ENCODE measurements around the gene TIMM8B. TPM values are rescaled to one million over a fixed set of nuclear protein-coding genes. Genes with fewer than 3 reads are reported as not detected.
"Not testable (repeated sequence)": the region's sequence is repeated elsewhere in the genome, so short reads cannot be mapped to it uniquely, and the experiment has no call there.

TIMM8B gene
- total and polyA plus RNA-seq, 2 donors = 81.6 to 105 TPM

DNA sequence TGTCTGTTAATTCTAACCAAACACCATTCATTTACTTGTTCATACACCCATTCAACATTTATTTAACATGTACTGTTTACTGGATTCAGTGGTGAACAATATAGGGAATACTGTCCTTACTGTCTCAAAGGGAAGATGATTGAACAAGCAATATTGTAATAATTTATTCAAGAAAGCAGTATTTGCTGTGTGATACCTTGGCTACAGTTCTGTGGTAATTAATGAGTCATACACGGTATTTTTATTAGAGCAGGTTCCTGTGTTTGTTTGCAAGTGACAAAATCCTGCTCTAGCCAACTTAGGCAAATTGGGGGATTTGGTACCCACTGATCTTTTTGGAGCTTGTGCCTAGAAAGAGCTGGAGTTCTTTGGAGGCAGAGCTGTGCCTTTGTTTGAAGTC is 28.5 kb downstream of the TIMM8B start:
- Histone ChIP-seq H3K4me3 (ENCODE audit: low read length in 2 of 2) (no peak overlapping the region), H3K27ac (ENCODE audit: low read depth in 1 of 2, low read length in 1 of 2) (no peak overlapping the region), H3K27me3 (ENCODE audit: control insufficient read depth in 2 of 2, insufficient read depth in 1 of 2, low read length in 1 of 2) (no peaks in the 10 kb centered on the region), H3K9me3 (ENCODE audit: control insufficient read depth in 2 of 2, insufficient read depth in 1 of 2, low read length in 1 of 2) (no peaks in the 10 kb centered on the region), H3K36me3 (ENCODE audit: control insufficient read depth in 2 of 2, insufficient read depth in 2 of 2, low read length in 1 of 2) (peaks cover 19 to 43% of the 10 kb centered on the region in 2 donors), H3K4me1 (ENCODE audit: control insufficient read depth in 2 of 2, insufficient read depth in 2 of 2, low read length in 2 of 2) (no peaks in the 10 kb centered on the region)
- DNase-seq (ENCODE audit: low read depth in 6 of 9, low spot score in 9 of 9) = no peak
- 93% methylated on average over 1 of the region's 1 CpG for WGBS

DNA sequence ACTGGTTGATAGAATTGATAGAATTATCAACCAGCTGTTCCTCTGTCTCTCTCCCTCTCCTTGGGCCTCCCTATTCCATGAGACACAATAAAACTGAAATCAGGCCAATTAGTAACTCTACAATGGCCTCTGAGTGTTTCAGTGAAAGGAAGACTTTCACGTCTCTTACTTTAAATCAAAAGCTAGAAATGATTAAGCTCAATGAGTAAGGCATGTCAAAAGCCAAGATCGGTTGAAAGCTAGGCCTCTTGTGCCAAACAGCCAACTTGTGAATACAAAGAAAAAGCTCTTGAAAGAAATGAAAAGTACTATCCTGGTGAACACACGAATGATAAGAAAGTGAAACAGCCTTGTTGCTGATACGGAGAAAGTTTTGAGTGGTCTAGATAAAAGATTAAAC is 29.4 kb downstream of the TIMM8B start:
- no peak for DNase-seq (ENCODE audit: low read depth in 6 of 9, low spot score in 9 of 9)
- no peaks in the 10 kb centered on the region for H3K4me1 ChIP-seq (ENCODE audit: control insufficient read depth in 2 of 2, insufficient read depth in 2 of 2, low read length in 2 of 2)
- peaks cover 21 to 44% of the 10 kb centered on the region in 2 donors for H3K36me3 ChIP-seq (ENCODE audit: control insufficient read depth in 2 of 2, insufficient read depth in 2 of 2, low read length in 1 of 2)
- H3K4me3 ChIP-seq (ENCODE audit: low read length in 2 of 2) = no peak overlapping the region
- no peaks in the 10 kb centered on the region for H3K27me3 ChIP-seq (ENCODE audit: control insufficient read depth in 2 of 2, insufficient read depth in 1 of 2, low read length in 1 of 2)
- 84% methylated on average over 4 of the region's 4 CpGs for WGBS
- no peaks in the 10 kb centered on the region for H3K9me3 ChIP-seq (ENCODE audit: control insufficient read depth in 2 of 2, insufficient read depth in 1 of 2, low read length in 1 of 2)
- H3K27ac ChIP-seq (ENCODE audit: low read depth in 1 of 2, low read length in 1 of 2) = no peak overlapping the region

DNA sequence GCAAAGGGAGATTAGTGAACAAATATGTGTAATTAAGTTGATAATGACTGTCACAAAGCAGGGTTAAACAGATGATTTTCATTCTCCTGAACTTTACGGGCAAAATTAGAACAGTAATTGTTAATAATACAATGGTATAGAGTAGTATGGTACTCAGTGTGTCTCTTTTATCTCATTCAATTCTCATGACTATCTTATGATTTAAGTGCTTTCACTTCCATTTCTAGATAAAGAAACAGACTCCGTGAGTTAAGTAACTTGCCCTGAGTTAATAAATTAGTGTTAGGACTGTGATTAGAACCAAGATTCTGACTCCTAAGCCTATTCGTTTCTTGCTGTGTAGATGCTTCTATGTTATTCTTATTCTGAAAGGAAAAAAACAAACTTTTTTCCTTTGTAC is 34.8 kb downstream of the TIMM8B start:
- Histone ChIP-seq H3K27me3 (ENCODE audit: control insufficient read depth in 2 of 2, insufficient read depth in 1 of 2, low read length in 1 of 2) (no peaks in the 10 kb centered on the region), H3K4me3 (ENCODE audit: low read length in 2 of 2) (no peak overlapping the region), H3K36me3 (ENCODE audit: control insufficient read depth in 2 of 2, insufficient read depth in 2 of 2, low read length in 1 of 2) (peaks cover 8 to 40% of the 10 kb centered on the region in 2 donors), H3K4me1 (ENCODE audit: control insufficient read depth in 2 of 2, insufficient read depth in 2 of 2, low read length in 2 of 2) (no peaks in the 10 kb centered on the region), H3K27ac (ENCODE audit: low read depth in 1 of 2, low read length in 1 of 2) (no peak overlapping the region), H3K9me3 (ENCODE audit: control insufficient read depth in 2 of 2, insufficient read depth in 1 of 2, low read length in 1 of 2) (no peaks in the 10 kb centered on the region)
- 98% methylated on average over 3 of the region's 3 CpGs for WGBS
- DNase-seq (ENCODE audit: low read depth in 6 of 9, low spot score in 9 of 9) = no peak

DNA sequence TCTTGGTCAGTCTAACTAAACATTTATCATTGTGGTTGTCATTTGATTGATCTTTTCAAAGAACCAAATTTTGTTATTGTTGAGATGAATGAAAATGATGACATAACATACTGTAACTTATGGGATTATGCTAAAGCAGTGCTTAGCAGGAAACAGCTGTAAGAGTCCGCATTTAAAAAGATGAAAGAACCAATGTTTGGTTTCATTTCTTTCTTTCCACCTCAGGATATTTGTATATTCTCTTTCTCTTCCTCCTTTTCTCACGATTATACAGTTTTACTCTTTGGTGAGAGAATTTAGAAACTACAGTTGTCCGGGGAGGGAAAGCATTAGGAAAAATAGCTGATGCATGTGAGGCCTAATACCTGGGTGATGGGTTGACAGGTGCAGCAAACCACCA is 35.8 kb downstream of the TIMM8B start:
- Histone ChIP-seq H3K4me1 (ENCODE audit: control insufficient read depth in 2 of 2, insufficient read depth in 2 of 2, low read length in 2 of 2) (no peaks in the 10 kb centered on the region), H3K36me3 (ENCODE audit: control insufficient read depth in 2 of 2, insufficient read depth in 2 of 2, low read length in 1 of 2) (peaks cover 8 to 36% of the 10 kb centered on the region in 2 donors), H3K9me3 (ENCODE audit: control insufficient read depth in 2 of 2, insufficient read depth in 1 of 2, low read length in 1 of 2) (no peaks in the 10 kb centered on the region), H3K27ac (ENCODE audit: low read depth in 1 of 2, low read length in 1 of 2) (no peak overlapping the region), H3K4me3 (ENCODE audit: low read length in 2 of 2) (no peak overlapping the region), H3K27me3 (ENCODE audit: control insufficient read depth in 2 of 2, insufficient read depth in 1 of 2, low read length in 1 of 2) (no peaks in the 10 kb centered on the region)
- 93% methylated on average over 3 of the region's 3 CpGs for WGBS
- DNase-seq (ENCODE audit: low read depth in 6 of 9, low spot score in 9 of 9) = no peak

DNA sequence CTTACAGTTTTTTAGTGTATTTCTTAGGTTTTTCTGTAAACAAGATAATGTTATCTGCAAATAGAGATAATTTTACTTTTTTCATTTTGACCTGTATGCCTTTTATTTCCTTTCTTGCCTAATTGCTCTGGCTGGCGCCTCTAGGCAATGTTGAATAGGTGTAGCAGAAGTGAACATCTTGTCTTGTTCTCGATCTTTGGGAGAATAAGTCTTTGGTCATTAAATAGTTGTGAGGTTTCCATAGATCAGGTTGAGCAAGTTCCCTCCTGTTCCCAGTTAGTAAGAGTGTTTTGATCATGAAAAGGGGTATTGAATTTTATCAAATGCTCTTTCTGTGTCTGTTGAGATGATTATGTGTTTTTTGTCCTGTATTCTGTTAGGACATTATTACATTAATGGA is 36.8 kb downstream of the TIMM8B start:
- DNase-seq (ENCODE audit: low read depth in 6 of 9, low spot score in 9 of 9) = no peak
- H3K4me1 ChIP-seq (ENCODE audit: control insufficient read depth in 2 of 2, insufficient read depth in 2 of 2, low read length in 2 of 2) = no peaks in the 10 kb centered on the region
- H3K27me3 ChIP-seq (ENCODE audit: control insufficient read depth in 2 of 2, insufficient read depth in 1 of 2, low read length in 1 of 2) = no peaks in the 10 kb centered on the region
- no peaks in the 10 kb centered on the region for H3K9me3 ChIP-seq (ENCODE audit: control insufficient read depth in 2 of 2, insufficient read depth in 1 of 2, low read length in 1 of 2)
- no peak overlapping the region for H3K4me3 ChIP-seq (ENCODE audit: low read length in 2 of 2)
- peaks cover 15 to 43% of the 10 kb centered on the region in 2 donors for H3K36me3 ChIP-seq (ENCODE audit: control insufficient read depth in 2 of 2, insufficient read depth in 2 of 2, low read length in 1 of 2)
- H3K27ac ChIP-seq (ENCODE audit: low read depth in 1 of 2, low read length in 1 of 2) = no peak overlapping the region
- 49% methylated on average over 2 of the region's 2 CpGs for WGBS

DNA sequence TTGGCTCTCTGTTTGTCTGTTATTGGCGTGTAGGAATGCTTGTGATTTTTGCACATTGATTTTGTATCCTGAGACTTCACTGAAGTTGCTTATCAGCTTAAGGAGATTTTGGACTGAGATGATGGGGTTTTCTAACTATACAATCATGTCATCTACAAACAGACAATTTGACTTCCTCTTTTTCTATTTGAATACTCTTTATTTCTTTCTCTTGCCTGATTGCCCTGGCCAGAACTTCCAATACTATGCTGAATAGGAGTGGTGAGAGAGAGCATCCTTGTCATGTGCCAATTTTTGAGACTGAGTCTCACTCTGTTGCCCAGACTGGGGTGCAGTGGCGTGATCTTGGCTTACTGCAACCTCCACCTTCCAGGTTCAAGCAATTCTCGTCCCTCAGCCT is 38.3 kb downstream of the TIMM8B start:
- H3K36me3 ChIP-seq (ENCODE audit: control insufficient read depth in 2 of 2, insufficient read depth in 2 of 2, low read length in 1 of 2) = peaks cover 17 to 44% of the 10 kb centered on the region in 2 donors
- 97% methylated on average over 3 of the region's 3 CpGs for WGBS
- H3K27me3 ChIP-seq (ENCODE audit: control insufficient read depth in 2 of 2, insufficient read depth in 1 of 2, low read length in 1 of 2); DNase-seq (ENCODE audit: low read depth in 6 of 9, low spot score in 9 of 9); H3K27ac ChIP-seq (ENCODE audit: low read depth in 1 of 2, low read length in 1 of 2); H3K4me3 ChIP-seq (ENCODE audit: low read length in 2 of 2); H3K4me1 ChIP-seq (ENCODE audit: control insufficient read depth in 2 of 2, insufficient read depth in 2 of 2, low read length in 2 of 2); H3K9me3 ChIP-seq (ENCODE audit: control insufficient read depth in 2 of 2, insufficient read depth in 1 of 2, low read length in 1 of 2): not testable (repeated sequence)

DNA sequence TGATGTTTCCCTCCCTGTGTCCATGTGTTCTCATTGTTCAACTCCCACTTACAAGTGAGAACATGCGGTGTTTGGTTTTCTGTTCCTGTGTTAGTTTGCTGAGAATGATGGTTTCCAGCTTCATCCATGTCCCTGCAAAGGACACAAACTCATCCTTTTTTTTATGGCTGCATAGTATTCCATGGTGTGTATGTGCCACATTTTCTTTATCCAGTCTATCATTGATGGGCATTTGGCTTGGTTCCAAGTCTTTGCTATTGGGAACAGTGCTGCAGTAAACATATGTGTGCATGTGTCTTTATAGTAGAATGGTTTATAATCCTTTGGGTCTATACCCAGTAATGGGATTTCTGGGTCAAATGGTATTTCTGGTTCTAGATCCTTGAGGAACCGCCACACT is 39.9 kb downstream of the TIMM8B start:
- WGBS = over 99% methylated on average over 2 of the region's 2 CpGs
- H3K36me3 ChIP-seq (ENCODE audit: control insufficient read depth in 2 of 2, insufficient read depth in 2 of 2, low read length in 1 of 2) = peaks cover 12 to 40% of the 10 kb centered on the region in 2 donors
- DNase-seq (ENCODE audit: low read depth in 6 of 9, low spot score in 9 of 9) = not testable (repeated sequence)

DNA sequence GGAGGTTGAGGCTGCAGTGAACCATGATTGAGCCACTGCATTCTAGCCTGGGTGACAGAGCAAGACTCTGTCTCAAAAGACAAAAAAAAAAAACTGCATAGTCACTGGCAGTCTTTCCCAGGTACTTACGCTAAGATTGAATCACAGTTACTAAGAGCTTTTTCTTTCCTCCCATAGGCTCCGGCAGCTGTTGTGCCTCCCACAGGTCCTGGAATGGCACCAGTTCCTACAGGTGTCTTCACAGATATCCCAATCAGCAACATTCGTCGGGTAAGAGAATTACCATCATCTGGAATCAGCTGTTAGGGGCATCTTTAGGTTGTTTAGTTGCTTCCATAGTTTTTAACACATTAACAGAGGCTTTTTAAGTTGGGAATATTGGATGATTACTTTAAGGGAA is 41.6 kb downstream of the TIMM8B start:
- Histone ChIP-seq H3K4me1 (ENCODE audit: control insufficient read depth in 2 of 2, insufficient read depth in 2 of 2, low read length in 2 of 2) (no peaks in the 10 kb centered on the region), H3K27me3 (ENCODE audit: control insufficient read depth in 2 of 2, insufficient read depth in 1 of 2, low read length in 1 of 2) (no peaks in the 10 kb centered on the region), H3K4me3 (ENCODE audit: low read length in 2 of 2) (no peak overlapping the region), H3K36me3 (ENCODE audit: control insufficient read depth in 2 of 2, insufficient read depth in 2 of 2, low read length in 1 of 2) (peaks cover 12 to 38% of the 10 kb centered on the region in 2 donors), H3K27ac (ENCODE audit: low read depth in 1 of 2, low read length in 1 of 2) (no peak overlapping the region), H3K9me3 (ENCODE audit: control insufficient read depth in 2 of 2, insufficient read depth in 1 of 2, low read length in 1 of 2) (no peaks in the 10 kb centered on the region)
- 98% methylated on average over 4 of the region's 4 CpGs for WGBS
- DNase-seq (ENCODE audit: low read depth in 6 of 9, low spot score in 9 of 9) = no peak

More for the DNA sequence above, 39.9 kb downstream of the TIMM8B start:
- not testable (repeated sequence) for H3K4me3 ChIP-seq (ENCODE audit: low read length in 2 of 2); H3K4me1 ChIP-seq (ENCODE audit: control insufficient read depth in 2 of 2, insufficient read depth in 2 of 2, low read length in 2 of 2); H3K27me3 ChIP-seq (ENCODE audit: control insufficient read depth in 2 of 2, insufficient read depth in 1 of 2, low read length in 1 of 2); H3K9me3 ChIP-seq (ENCODE audit: control insufficient read depth in 2 of 2, insufficient read depth in 1 of 2, low read length in 1 of 2); H3K27ac ChIP-seq (ENCODE audit: low read depth in 1 of 2, low read length in 1 of 2)

DNA sequence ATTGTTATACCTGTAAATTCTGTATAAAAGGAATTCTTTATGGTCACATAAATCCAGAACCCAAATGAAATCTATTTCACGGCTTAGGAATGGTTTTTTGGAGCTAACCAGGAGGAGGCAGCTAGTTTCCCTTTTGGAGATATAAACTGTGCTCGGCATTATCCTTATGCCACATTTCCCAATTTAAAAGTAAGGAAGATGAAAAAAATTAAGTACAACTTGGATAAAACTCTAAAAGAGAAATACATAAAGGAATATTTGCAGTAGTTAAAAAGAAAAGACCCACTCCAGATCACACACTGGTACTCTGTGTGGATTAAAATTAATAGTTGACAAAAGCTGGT is 43.6 kb downstream of the TIMM8B start:
- 98% methylated on average over 2 of the region's 2 CpGs for WGBS
- Histone ChIP-seq H3K36me3 (ENCODE audit: control insufficient read depth in 2 of 2, insufficient read depth in 2 of 2, low read length in 1 of 2) (peaks cover 15 to 38% of the 10 kb centered on the region in 2 donors), H3K9me3 (ENCODE audit: control insufficient read depth in 2 of 2, insufficient read depth in 1 of 2, low read length in 1 of 2) (no peaks in the 10 kb centered on the region), H3K4me1 (ENCODE audit: control insufficient read depth in 2 of 2, insufficient read depth in 2 of 2, low read length in 2 of 2) (no peaks in the 10 kb centered on the region), H3K27ac (ENCODE audit: low read depth in 1 of 2, low read length in 1 of 2) (no peak overlapping the region), H3K4me3 (ENCODE audit: low read length in 2 of 2) (no peak overlapping the region), H3K27me3 (ENCODE audit: control insufficient read depth in 2 of 2, insufficient read depth in 1 of 2, low read length in 1 of 2) (no peaks in the 10 kb centered on the region)
- no peak for DNase-seq (ENCODE audit: low read depth in 6 of 9, low spot score in 9 of 9)
